Calu3 (cell line): Measurements from ENCODE around the gene DENND5B. TPM values are rescaled to one million over a fixed set of nuclear protein-coding genes. Genes with fewer than 3 reads are reported as not detected.

Experiments
- BruUV-seq: library from RNA; stranded (reverse); fragments of 400-500 nt; replicated peaks from 2 replicates; lab custom pipeline; 2021; lab: Mats Ljungman, UMichigan
- CTCF ChIA-PET: fragments of 300-600 bp; sonication (Branson Sonifier 250); formaldehyde crosslinking; loops from one replicate; lab custom pipeline; 2022; ENCODE audit warnings: antibody characterized with exemption; lab: Charles Lee
- DNase-seq: peaks from one replicate; pipeline ENCODE4 v3.0.0; 2022
- H3K27ac Mint-ChIP-seq: one replicate; pipeline ENCODE4 v1.8.0; 2022; ENCODE audit warnings: mixed read lengths; ENCODE audit not compliant: unreplicated experiment
- H3K27me3 Mint-ChIP-seq: one replicate; pipeline ENCODE4 v1.8.0; 2022; ENCODE audit warnings: mixed read lengths; ENCODE audit not compliant: unreplicated experiment
- H3K36me3 Mint-ChIP-seq: one replicate; pipeline ENCODE4 v1.8.0; 2022; ENCODE audit warnings: mild to moderate bottlenecking, moderate library complexity, mixed read lengths; ENCODE audit not compliant: insufficient read depth, unreplicated experiment
- H3K4me1 Mint-ChIP-seq: one replicate; pipeline ENCODE4 v1.8.0; 2022; ENCODE audit warnings: mild to moderate bottlenecking, low read depth, mixed read lengths; ENCODE audit not compliant: unreplicated experiment
- H3K4me3 Mint-ChIP-seq: one replicate; pipeline ENCODE4 v1.8.0; 2022; ENCODE audit warnings: mild to moderate bottlenecking, low read depth, moderate library complexity, mixed read lengths; ENCODE audit not compliant: unreplicated experiment
- H3K9me3 Mint-ChIP-seq: one replicate; pipeline ENCODE4 v1.8.0; 2022; ENCODE audit warnings: low read depth, mixed read lengths; ENCODE audit not compliant: unreplicated experiment
- intact Hi-C: fragments of 100-400 bp; cut with micrococcal nuclease; formaldehyde crosslinking; loops from one replicate; pipeline ENCODE4 v1.10.0; 2022; ENCODE audit not compliant: unreplicated experiment
- total RNA-seq: library from RNA; stranded (reverse); gene quantifications from 2 replicates; pipeline ENCODE4 v1.2.3, GENCODE V29; 2022
- TF ChIP-seq, protein P1 (sequence below): fragments of 200-600 bp; IDR thresholded peaks from one replicate; pipeline ENCODE4 v1.8.0; 2022; ENCODE audit warnings: antibody characterized with exemption; ENCODE audit not compliant: unreplicated experiment

The DENND5B gene
- total RNA-seq, 1 experiment from 2014 or later, result 10.2 TPM

DNA sequence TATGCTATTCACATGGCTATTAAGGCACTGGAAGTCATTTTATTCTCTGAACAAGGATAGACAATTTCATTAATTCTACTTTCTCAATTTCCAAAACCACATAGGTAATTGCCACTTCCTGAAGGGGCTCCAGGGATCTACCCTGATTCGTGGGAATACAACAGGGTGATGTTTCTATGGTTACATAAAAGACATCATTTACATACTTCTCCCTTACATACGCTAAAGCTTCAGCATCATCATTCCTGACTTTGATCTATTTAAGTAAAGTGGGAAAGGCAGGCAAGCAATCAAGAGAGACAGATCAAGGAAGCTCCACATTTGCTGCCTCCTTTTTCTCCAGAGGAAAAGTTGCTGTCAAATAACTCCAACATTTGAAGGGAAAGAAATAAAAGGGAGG, 146.2 kb downstream of the DENND5B start:
- Mint-ChIP-seq H3K4me1 (no peaks in the 10 kb centered on the region), H3K9me3 (no peaks in the 10 kb centered on the region), H3K4me3 (no peak overlapping the region), H3K27me3 (no peaks in the 10 kb centered on the region), H3K36me3 (no peaks in the 10 kb centered on the region), H3K27ac (no peak overlapping the region)
- CTCF ChIA-PET, result interaction anchor here (1.2 kb wide), 1 partner anchor 82 kb away, joined by 5 read pairs; no protein-coding TSS in a partner anchor
- BruUV-seq, result no TSS peak
- intact Hi-C loops, result no loop called here
- no peak for DNase-seq
- TF ChIP-seq, protein P1, sequence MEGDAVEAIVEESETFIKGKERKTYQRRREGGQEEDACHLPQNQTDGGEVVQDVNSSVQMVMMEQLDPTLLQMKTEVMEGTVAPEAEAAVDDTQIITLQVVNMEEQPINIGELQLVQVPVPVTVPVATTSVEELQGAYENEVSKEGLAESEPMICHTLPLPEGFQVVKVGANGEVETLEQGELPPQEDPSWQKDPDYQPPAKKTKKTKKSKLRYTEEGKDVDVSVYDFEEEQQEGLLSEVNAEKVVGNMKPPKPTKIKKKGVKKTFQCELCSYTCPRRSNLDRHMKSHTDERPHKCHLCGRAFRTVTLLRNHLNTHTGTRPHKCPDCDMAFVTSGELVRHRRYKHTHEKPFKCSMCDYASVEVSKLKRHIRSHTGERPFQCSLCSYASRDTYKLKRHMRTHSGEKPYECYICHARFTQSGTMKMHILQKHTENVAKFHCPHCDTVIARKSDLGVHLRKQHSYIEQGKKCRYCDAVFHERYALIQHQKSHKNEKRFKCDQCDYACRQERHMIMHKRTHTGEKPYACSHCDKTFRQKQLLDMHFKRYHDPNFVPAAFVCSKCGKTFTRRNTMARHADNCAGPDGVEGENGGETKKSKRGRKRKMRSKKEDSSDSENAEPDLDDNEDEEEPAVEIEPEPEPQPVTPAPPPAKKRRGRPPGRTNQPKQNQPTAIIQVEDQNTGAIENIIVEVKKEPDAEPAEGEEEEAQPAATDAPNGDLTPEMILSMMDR, result no peak

DNA sequence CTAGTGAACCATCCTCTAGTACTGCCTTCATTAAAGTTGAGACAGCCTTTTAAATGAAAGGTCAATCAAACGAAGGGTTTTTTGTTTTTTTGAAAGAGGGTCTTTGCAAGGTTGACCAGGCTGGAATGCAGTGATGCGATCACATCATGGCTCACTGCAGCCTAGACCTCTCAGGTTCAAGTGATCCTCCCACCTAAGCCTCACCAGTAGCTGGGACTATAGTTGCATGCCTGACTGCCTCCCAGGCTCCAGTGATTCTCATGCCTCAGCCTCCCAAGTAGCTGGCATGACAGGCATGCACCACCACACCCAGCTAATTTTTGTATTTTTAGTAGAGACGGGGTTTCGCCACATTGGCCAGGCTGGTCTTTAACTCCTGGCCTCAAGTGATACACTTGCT, 150.3 kb downstream of the DENND5B start:
- BruUV-seq, result no TSS peak

GRCh38 chr12:31440134-31440533, 150.8 kb downstream of the DENND5B start:
- Mint-ChIP-seq H3K4me1 (no peaks in the 10 kb centered on the region), H3K4me3 (no peak overlapping the region), H3K27me3 (no peaks in the 10 kb centered on the region), H3K9me3 (no peaks in the 10 kb centered on the region), H3K36me3 (no peaks in the 10 kb centered on the region), H3K27ac (no peak overlapping the region)
- intact Hi-C loops, result no loop called here
- CTCF ChIA-PET, result no interaction called here
- TF ChIP-seq, protein P1, result no peak
- DNase-seq, result no peak
- BruUV-seq, result no TSS peak

More for the DNA sequence above, 150.3 kb downstream of the DENND5B start:
- no peaks in the 10 kb centered on the region for H3K27me3 Mint-ChIP-seq
- H3K9me3 Mint-ChIP-seq, result no peaks in the 10 kb centered on the region
- no peaks in the 10 kb centered on the region for H3K4me1 Mint-ChIP-seq
- CTCF ChIA-PET, result no interaction called here
- no peaks in the 10 kb centered on the region for H3K36me3 Mint-ChIP-seq
- no peak for DNase-seq
- no peak overlapping the region for H3K4me3 Mint-ChIP-seq
- H3K27ac Mint-ChIP-seq, result no peak overlapping the region
- TF ChIP-seq, protein P1, result no peak
- intact Hi-C loops, result no loop called here

DNA sequence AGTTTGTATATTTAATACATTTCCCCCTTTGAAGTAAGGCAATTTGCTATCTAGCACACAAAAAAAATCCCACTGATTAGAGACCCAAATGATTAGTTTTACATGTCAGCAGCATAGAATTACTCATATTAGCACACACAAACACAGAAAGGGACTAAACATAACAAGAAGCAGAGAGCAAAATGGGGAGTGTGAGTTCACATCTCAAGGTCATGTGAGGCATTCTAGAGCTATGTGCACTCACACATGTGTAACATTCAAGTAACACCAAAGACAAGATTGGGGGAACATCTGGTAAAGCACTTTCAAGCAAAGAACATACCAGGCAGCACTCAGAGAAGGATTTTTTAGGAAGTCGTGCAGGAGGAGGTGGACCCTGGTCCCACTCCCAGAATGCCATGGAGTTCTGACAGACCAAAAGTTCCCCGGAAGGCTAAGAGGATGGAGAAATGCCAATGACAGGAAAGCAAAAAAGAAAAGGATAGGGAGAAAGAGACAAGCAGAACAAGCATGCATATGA, 159.2 kb downstream of the DENND5B start:
- H3K4me3 Mint-ChIP-seq, result no peak overlapping the region
- no peaks in the 10 kb centered on the region for H3K36me3 Mint-ChIP-seq
- TF ChIP-seq, protein P1, result no peak
- CTCF ChIA-PET, result no interaction called here
- intact Hi-C loops, result no loop called here
- no TSS peak for BruUV-seq
- no peak for DNase-seq
- H3K27me3 Mint-ChIP-seq, result no peaks in the 10 kb centered on the region
- no peaks in the 10 kb centered on the region for H3K4me1 Mint-ChIP-seq
- H3K9me3 Mint-ChIP-seq, result no peaks in the 10 kb centered on the region
- no peak overlapping the region for H3K27ac Mint-ChIP-seq
